HG02610 (cell line): Measurements from ENCODE around the gene MAL.
"Not testable (repeated sequence)": the region's sequence is repeated elsewhere in the genome, so short reads cannot be mapped to it uniquely, and the experiment has no call there.

Source experiments
- ATAC-seq: cut with Tn5 transposase; IDR thresholded peaks from one replicate; pipeline ENCODE4 v1.9.1; 2021; ENCODE audit warnings: mild to moderate bottlenecking, moderate library complexity; ENCODE audit not compliant: unreplicated experiment

The MAL gene

DNA sequence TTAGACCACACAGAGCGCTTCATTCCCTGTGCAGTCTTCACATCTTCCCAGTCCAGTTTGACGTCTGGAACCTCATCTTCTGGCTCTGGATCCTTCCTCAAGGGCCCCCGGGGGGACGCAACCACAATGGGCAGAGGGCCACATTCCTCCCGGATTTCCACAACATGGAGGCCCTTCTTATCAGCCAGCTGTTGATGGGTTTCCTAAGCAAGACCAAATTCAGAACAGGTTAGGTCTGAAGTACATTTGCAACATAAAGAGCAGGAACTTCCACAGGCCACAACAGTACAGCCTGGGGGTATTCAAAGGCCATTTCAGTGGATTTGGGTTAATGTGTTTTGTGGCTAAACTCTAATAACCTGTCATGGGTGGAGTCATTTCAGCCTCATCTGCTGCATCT lies 61.9 kb downstream of the MAL start:
- no peak for ATAC-seq

DNA sequence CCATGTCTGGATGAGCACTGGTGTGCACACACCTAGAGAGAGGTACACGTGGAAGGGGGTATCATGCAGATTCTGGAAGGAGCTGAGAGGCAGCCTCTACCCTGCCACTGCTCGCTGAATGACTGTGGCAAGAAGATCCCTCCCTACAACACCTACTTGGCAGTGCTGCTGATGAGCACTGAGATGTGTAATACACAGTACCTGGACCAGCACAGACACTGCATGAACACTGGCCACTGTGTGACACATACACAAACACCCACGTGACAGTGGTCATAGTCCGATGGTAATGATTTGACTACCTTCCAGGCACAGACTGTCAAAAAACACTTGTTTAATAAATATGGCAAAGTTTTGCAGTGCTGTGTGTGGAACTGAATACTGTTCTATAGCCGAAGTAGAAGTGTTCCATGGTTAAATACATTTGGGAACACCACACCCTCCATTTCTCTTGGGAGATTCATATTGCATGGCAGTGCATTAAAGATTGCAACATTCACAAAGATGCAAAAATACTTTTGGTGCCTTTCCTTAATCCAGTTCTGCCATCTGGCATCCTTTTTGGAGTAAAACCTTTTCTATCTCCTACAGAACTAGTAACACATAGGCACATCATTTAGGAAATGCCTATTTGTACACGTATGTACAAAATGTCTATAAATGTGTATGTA lies 66.5 kb downstream of the MAL start:
- no peak for ATAC-seq

DNA sequence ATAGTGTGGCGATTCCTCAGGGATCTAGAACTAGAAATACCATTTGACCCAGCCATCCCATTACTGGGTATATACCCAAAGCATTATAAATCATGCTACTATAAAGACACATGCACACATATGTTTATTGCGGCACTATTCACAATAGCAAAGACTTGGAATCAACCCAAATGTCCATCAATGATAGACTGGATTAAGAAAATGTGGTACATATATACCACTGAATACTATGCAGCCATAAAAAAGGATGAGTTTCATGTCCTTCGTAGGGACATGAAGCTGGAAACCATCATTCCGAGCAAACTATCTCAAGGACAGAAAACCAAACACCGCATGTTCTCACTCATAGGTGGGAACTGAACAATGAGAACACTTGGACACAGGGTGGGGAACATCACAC lies 72.8 kb downstream of the MAL start:
- not testable (repeated sequence) for ATAC-seq

DNA sequence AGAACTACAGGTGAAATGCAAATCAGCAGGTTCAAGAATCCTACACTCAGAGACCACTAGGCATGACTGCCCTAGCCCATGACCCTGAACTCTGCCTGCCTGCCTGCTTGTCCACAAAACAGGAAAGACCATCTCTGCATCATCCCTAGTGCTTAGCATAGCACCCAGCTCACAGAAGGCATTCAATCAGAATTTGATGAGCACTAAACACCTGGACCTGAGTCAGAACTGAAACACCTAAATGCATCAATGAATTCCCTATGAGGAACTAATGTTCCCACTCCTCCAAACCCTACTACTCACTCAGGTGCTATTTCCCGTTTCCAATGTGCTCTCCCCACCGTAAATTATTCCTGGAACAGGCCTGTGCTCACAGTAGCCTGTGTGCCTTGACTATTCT lies 74.4 kb downstream of the MAL start:
- no peak for ATAC-seq
